Common myeloid progenitor, CD34-positive (primary cell): ENCODE results near the gene NUDT9.
A peak's percentile ranks its signal among the peaks of the same experiment; 100 is the strongest.
"Not testable (repeated sequence)": the region's sequence is repeated elsewhere in the genome, so short reads cannot be mapped to it uniquely, and the experiment has no call there.

Experiments used
- CTCF ChIA-PET: fragments of 350-600 bp; sonication (Branson Sonifier 250); formaldehyde crosslinking; loops from one replicate; lab custom pipeline; 2021; ENCODE audit warnings: antibody characterized with exemption; lab: Charles Lee
- POLR2A ChIA-PET: fragments of 350-600 bp; sonication (Branson Sonifier 250); formaldehyde crosslinking; loops from one replicate; lab custom pipeline; 2021; ENCODE audit warnings: antibody characterized with exemption; lab: Charles Lee
- DNase-seq, 3 donors: peaks; one replicate each; pipeline versions ENCODE4 v3.0.0 to v3.0.0-alpha.2; 2013
- H3K27ac ChIP-seq, 2 experiments: 1 replicate in 1 of 2; 2 replicates in 1 of 2; pipeline ENCODE4 v1.7.0; 2013; ENCODE audit warnings: inconsistent platforms in 2 of 2, low read length in 2 of 2, mild to moderate bottlenecking in 2 of 2, low read depth in 1 of 2, moderate library complexity in 1 of 2; ENCODE audit not compliant: severe bottlenecking in 2 of 2, insufficient read depth in 1 of 2, poor library complexity in 1 of 2
- H3K27me3 ChIP-seq, 5 experiments: replicated peaks in 2 of 5; 1 replicate in 3 of 5; 2 replicates in 2 of 5; pipeline versions ENCODE4 v1.6.1 to v1.7.0; 2013; ENCODE audit warnings: low read length in 4 of 5, mild to moderate bottlenecking in 2 of 5, moderate library complexity in 2 of 5, inconsistent platforms in 1 of 5; ENCODE audit not compliant: insufficient read depth in 5 of 5, control insufficient read depth in 4 of 5
- H3K36me3 ChIP-seq, 4 experiments: 1 replicate in 2 of 4; 2 replicates in 2 of 4; pipeline versions ENCODE4 v1.6.1 to v1.7.0; 2013; ENCODE audit warnings: low read length in 3 of 4, control low read depth in 1 of 4, mild to moderate bottlenecking in 1 of 4; ENCODE audit not compliant: control insufficient read depth in 4 of 4, insufficient read depth in 4 of 4
- H3K4me1 ChIP-seq, 4 experiments: 1 replicate in 3 of 4; 2 replicates in 1 of 4; pipeline versions ENCODE4 v1.6.1 to v1.7.1; 2013; ENCODE audit warnings: low read length in 3 of 4, mild to moderate bottlenecking in 3 of 4, control low read depth in 1 of 4, inconsistent platforms in 1 of 4, moderate library complexity in 1 of 4; ENCODE audit not compliant: control insufficient read depth in 4 of 4, insufficient read depth in 4 of 4; ENCODE audit errors: control extremely low read depth in 1 of 4
- H3K4me3 ChIP-seq, 7 experiments: 1 replicate in 4 of 7; 2 replicates in 3 of 7; pipeline versions ENCODE4 v1.5.1 to v1.7.0; 2013; ENCODE audit warnings: mild to moderate bottlenecking in 7 of 7, low read length in 6 of 7, moderate library complexity in 6 of 7, inconsistent platforms in 2 of 7, low read depth in 2 of 7, control low read depth in 1 of 7; ENCODE audit not compliant: insufficient read depth in 4 of 7, control insufficient read depth in 1 of 7; ENCODE audit errors: extremely low read depth in 1 of 7
- H3K9me3 ChIP-seq, 5 experiments: 1 replicate in 4 of 5; 2 replicates in 1 of 5; pipeline versions ENCODE4 v1.6.1 to v1.7.1; 2013; ENCODE audit warnings: low read length in 4 of 5, mild to moderate bottlenecking in 2 of 5, inconsistent platforms in 1 of 5, low read depth in 1 of 5, moderate library complexity in 1 of 5; ENCODE audit not compliant: control insufficient read depth in 4 of 5, insufficient read depth in 2 of 5; ENCODE audit errors: control extremely low read depth in 1 of 5
- whole genome bisulfite sequencing: methylation state at CpG from one replicate; pipeline ENCODE4 v1.1.5; 2013; ENCODE audit not compliant: insufficient coverage; 5-methylcytosine and 5-hydroxymethylcytosine counted together

Gene NUDT9

GRCh38 chr4:87490664-87491369 is 68.4 kb downstream of the NUDT9 start:
- Histone ChIP-seq H3K36me3 (no peaks in the 10 kb centered on the region), H3K4me1 (no peaks in the 10 kb centered on the region), H3K4me3 (no peak overlapping the region), H3K9me3 (peaks cover 0 to 9% (median 0%) of the 10 kb centered on the region in 5 experiments), H3K27ac (no peak overlapping the region), H3K27me3 (no peaks in the 10 kb centered on the region)
- CTCF ChIA-PET: interaction anchor here (1.3 to 3.7 kb wide), 2 partner anchors 12 to 132 kb away, joined by 3 to 10 read pairs; no protein-coding TSS in a partner anchor
- 70% methylated on average over 1 of the region's 1 CpG for WGBS
- POLR2A ChIA-PET: no interaction called here
- DNase-seq: no peak

GRCh38 chr4:87491436-87491835 is 69.1 kb downstream of the NUDT9 start:
- Histone ChIP-seq H3K9me3 (peaks cover 0 to 9% (median 0%) of the 10 kb centered on the region in 5 experiments), H3K27ac (no peak overlapping the region), H3K4me1 (no peaks in the 10 kb centered on the region), H3K27me3 (no peaks in the 10 kb centered on the region), H3K4me3 (no peak overlapping the region), H3K36me3 (no peaks in the 10 kb centered on the region)
- ChIA-PET CTCF (interaction anchor here (3.7 kb wide), 1 partner anchor 12 kb away, joined by 10 read pairs; no protein-coding TSS in a partner anchor), POLR2A (no interaction called here)
- 90% methylated on average over 2 of the region's 2 CpGs for WGBS
- no peak for DNase-seq

- H3K27me3 ChIP-seq, H3K4me3 ChIP-seq, POLR2A ChIA-PET, H3K4me1 ChIP-seq, H3K9me3 ChIP-seq, DNase-seq, H3K27ac ChIP-seq, H3K36me3 ChIP-seq: not testable (repeated sequence)
- no CpG with 5 or more reads among the region's 2 CpGs for WGBS
- CTCF ChIA-PET: interaction anchor here (0.6 to 3.7 kb wide), 2 partner anchors 13 to 412 kb away, joined by 3 to 10 read pairs; no protein-coding TSS in a partner anchor
These were observed 69.5 kb downstream of the NUDT9 start for GRCh38 chr4:87491851-87492250.

GRCh38 chr4:87493115-87493514 is 70.7 kb downstream of the NUDT9 start:
- no peak for DNase-seq
- H3K27ac ChIP-seq: no peak overlapping the region
- no peaks in the 10 kb centered on the region for H3K4me1 ChIP-seq
- ChIA-PET CTCF (interaction anchor here (1.1 kb wide), 1 partner anchor 230 kb away, joined by 3 read pairs; no protein-coding TSS in a partner anchor), POLR2A (no interaction called here)
- H3K9me3 ChIP-seq: peaks cover 0 to 9% (median 0%) of the 10 kb centered on the region in 5 experiments
- H3K27me3 ChIP-seq: no peaks in the 10 kb centered on the region
- WGBS: 86% methylated on average over 1 of the region's 3 CpGs
- H3K36me3 ChIP-seq: no peaks in the 10 kb centered on the region
- no peak overlapping the region for H3K4me3 ChIP-seq

GRCh38 chr4:87497159-87497558 is 74.8 kb downstream of the NUDT9 start:
- DNase-seq: no peak
- Histone ChIP-seq H3K27ac (no peak overlapping the region), H3K4me1 (peaks cover 0 to 6% (median 0%) of the 10 kb centered on the region in 4 experiments), H3K36me3 (no peaks in the 10 kb centered on the region), H3K27me3 (no peaks in the 10 kb centered on the region), H3K4me3 (no peak overlapping the region), H3K9me3 (no peaks in the 10 kb centered on the region)
- POLR2A ChIA-PET: no interaction called here
- CTCF ChIA-PET: no interaction called here
- WGBS: 100% methylated on average over 1 of the region's 2 CpGs

GRCh38 chr4:87497578-87497977 is 75.2 kb downstream of the NUDT9 start:
- no peak overlapping the region for H3K27ac ChIP-seq
- no peaks in the 10 kb centered on the region for H3K27me3 ChIP-seq
- H3K36me3 ChIP-seq: no peaks in the 10 kb centered on the region
- WGBS: 100% methylated on average over 3 of the region's 3 CpGs
- CTCF ChIA-PET: interaction anchor here (1.9 kb wide), 1 partner anchor 26 kb away, joined by 6 read pairs; no protein-coding TSS in a partner anchor
- no peaks in the 10 kb centered on the region for H3K9me3 ChIP-seq
- DNase-seq: peak in 1 of 3 donors; percentile 8
- H3K4me3 ChIP-seq: no peak overlapping the region
- POLR2A ChIA-PET: no interaction called here
- H3K4me1 ChIP-seq: peaks cover 0 to 6% (median 0%) of the 10 kb centered on the region in 4 experiments

GRCh38 chr4:87498446-87498900 is 76.1 kb downstream of the NUDT9 start:
- Histone ChIP-seq H3K36me3 (no peaks in the 10 kb centered on the region), H3K4me1 (peaks cover 0 to 6% (median 0%) of the 10 kb centered on the region in 4 experiments), H3K27me3 (no peaks in the 10 kb centered on the region), H3K27ac (no peak overlapping the region), H3K4me3 (peak overlapping the region in 1 of 7 experiments; percentile 34), H3K9me3 (no peaks in the 10 kb centered on the region)
- POLR2A ChIA-PET: no interaction called here
- peak in 1 of 3 donors; percentile 11 for DNase-seq
- CTCF ChIA-PET: interaction anchor here (0.6 to 1.9 kb wide), 5 partner anchors 11 to 1769 kb away, joined by 3 to 6 read pairs (median 3); no protein-coding TSS in a partner anchor
- WGBS: 27% methylated on average over 5 of the region's 5 CpGs
